Stimulated activated CD8-positive, alpha-beta memory T cell treated with anti-CD3 and anti-CD28 coated beads, Interleukin-7, amount 100 ng/mL, for 1 hour (primary cell): ENCODE results near the gene TMEM272.
A peak's percentile ranks its signal among the peaks of the same experiment; 100 is the strongest.
"Not testable (repeated sequence)": the region's sequence is repeated elsewhere in the genome, so short reads cannot be mapped to it uniquely, and the experiment has no call there.

Source experiments
- DNase-seq, 2 donors: peaks; one replicate each; pipeline ENCODE4 v3.0.0-alpha.2; 2020; ENCODE audit warnings: low read depth in 2 of 2

Gene TMEM272

DNA sequence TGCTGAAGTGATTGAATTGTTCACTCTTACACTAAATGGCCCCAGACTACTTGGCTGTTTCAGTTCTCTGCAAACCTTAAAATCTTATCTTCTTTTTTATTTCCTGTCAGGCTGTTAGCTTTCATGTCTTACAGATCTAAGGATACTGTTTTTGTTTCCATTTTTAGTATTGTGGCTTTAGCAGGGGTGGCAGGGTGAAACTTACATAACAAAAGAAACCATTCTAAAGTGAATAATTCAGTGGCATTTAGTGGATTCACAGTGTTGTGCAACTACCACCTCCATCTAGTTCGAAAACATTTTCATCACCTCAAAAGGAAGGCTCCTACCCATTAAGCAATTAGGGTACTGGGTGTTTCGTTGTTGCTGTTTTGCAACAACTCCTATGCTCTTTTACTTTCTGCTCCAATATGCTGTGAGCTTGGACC is 19.8 kb downstream of the TMEM272 start:
- DNase-seq = no peak

DNA sequence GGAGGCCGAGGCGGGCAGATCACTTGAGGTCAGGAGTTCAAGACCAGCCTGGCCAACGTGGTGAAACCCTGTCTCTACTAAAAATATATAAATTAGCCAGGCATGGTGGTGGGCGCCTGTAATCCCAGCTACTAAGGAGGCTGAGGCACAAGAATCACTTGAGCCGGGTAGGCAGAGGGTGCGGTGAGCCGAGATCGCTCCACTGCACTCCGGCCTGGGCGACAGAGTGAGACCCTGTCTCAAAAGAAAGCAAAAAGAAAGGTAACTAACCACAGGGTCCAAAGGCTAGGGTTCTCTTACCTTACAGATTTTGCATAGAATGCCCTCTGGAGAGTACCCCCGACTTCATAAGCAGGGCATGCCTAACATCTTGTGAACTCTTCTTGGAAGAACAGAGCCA is 20.3 kb downstream of the TMEM272 start:
- DNase-seq = not testable (repeated sequence)

DNA sequence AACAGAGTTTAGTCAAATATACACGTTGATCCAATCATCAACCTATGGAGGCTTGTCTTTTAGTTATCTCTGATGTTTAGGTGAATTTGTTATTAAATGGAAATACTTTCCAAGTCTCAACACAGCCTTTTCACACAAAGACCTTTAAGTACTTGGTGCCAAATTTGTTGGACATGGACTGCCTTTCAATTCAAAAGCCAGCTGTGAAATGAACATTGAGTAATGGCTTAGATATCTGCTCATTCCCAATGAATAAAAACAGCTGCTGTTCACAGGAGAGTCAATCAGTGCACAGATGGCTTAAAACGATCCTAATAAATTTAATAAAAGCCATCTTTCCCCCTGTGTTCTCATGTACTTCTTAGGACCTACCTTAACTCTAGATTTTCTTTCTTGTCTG is 21.1 kb downstream of the TMEM272 start:
- DNase-seq = no peak

DNA sequence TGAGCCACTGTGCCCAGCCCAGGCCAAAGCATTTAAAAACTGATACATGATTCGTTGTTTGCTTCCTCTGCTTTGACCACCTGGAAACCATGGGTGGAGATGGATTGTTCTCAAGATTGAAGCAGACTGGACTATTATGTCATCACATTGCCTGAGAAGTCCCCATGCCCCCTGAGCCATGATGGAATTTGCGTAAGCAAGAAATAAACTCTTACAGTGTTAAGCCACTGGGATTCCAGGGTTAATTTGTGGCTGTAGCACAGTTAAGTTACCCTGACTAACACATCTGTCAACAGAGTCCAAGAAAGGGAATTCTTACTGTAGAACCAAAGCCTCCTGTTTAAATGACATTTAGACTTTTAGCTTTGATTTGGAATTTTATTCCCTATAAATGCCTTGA is 21.6 kb downstream of the TMEM272 start:
- no peak for DNase-seq

DNA sequence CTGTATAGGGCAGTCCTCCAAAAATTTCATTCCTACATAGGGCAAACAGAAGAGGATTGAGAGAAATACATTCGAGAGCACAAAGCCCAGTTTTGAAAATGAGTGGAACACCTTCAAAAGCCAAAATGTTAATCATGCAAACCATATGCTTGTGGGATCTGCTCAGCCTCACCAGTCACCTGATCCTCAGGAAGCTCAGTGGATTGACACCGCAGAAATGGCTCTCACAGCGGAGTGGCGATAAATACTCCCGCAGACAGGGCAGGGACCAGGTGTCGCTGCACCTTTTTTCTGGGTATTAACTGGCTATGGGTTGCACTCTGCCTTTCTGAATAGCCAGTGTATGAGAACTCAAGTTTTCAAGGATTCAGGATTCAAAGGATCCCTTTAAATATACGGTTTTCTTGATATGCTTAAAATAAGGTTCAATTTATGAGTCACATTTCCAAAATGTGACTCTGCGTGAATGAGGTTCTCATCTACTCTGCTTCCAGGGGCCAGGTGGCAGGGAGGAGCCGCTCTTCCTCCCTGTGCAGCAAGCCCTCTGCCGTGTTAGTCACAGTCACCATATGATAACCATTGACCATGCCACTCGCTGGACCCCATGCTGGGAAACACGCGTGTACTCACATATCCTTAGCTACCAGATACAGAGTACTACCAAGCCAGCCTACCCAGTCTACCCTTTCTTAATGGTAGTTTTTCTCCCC is 22.7 kb downstream of the TMEM272 start:
- DNase-seq = no peak

DNA sequence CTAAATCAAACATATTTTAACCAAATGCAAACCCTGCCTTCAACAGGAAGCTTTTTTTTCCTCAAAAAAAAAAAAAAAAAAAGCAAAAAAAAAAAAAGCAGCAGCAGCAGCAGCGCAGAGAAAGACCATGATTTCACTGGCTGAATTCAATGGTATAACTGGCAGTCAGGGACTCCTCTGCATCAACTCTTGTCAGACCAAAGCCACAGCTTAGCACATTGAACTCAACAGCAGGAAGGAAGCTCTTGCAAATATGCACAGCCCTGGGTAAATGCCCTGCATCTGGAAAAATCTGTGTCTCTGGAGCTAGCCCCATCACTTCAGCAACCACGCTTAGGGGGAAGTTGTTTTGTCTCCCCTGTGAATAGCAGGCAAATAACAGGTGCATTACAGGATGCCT is 23.4 kb downstream of the TMEM272 start:
- DNase-seq = no peak

DNA sequence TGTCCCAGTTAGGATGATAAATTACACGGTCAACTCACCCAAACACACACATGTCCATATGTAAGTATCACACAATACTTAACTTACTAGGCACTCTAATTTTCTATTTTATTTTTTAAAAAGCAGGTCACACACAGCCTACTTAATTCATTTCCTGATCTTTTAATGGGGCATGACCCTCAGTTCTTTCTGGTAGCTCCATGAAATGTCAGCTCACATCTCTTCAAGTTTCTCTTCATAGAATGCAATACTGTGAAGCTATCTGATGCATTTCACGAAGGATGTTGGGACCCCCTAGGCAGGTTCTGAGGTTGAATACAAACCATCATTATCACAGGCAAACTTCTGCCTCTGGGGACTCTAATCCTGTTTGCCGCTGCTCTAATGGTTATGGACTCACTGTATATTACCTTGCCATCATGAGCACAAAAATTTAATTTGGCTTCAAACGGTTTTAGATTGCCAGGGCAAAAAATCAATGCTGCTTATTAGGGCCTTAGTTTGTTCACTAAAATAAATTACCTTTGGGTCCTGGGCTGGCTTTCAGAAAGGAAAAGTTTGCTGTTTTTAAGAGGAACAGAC is 24.9 kb downstream of the TMEM272 start:
- no peak for DNase-seq

DNA sequence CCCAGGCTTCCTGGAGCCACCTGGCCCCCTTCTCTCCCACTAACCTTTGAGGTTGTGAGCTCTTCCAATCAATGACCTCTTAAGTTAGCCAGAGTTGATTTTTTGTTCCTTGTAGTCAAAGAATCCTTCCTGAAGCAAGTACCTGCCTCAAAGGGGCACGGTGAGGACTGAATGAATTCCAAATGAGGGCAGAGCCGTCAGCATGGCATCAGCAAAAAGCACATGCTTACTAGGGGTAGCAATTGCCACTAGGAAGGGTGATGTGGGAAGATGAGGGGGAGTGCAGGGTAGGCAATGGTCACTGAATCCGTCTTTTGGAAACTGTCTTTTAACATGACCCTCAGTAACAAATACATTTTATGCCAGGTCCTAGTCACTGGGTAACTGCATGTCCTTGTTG is 25.4 kb downstream of the TMEM272 start:
- no peak for DNase-seq

DNA sequence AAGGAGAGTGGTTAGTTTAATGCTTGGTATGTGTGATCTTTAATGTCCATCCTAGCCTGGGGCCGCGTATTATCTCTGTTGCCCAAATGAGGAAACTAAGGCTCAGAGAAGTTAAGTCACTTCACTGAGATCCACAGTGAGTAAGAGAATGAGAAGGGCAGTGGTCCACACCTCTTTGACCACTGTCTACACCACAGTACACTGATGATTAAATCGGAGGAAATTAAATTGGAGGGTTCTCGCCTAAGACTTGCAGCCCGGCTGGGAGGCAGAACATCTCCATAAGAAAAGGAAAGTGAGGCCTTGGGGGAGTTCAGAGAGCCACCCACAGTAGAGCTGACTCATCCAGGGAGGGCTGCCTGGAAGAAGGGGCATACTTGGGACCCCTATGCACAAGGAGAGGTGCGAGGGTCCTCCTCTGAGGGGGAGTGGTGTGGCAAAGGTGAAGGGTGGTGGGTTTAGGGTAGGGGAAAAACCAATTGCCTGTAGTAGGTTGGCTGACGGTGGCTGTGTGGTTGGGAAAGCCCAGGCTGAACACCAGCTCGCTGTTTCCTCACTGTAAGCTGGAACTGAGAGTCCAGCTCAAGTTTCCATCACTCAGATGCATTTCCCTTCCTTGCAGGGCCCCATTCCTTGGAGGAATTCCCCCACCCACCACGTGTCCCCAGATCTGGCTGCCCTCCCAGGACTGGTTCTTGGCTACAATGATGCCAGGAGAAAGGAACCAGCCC is 26.0 kb downstream of the TMEM272 start:
- DNase-seq = no peak

DNA sequence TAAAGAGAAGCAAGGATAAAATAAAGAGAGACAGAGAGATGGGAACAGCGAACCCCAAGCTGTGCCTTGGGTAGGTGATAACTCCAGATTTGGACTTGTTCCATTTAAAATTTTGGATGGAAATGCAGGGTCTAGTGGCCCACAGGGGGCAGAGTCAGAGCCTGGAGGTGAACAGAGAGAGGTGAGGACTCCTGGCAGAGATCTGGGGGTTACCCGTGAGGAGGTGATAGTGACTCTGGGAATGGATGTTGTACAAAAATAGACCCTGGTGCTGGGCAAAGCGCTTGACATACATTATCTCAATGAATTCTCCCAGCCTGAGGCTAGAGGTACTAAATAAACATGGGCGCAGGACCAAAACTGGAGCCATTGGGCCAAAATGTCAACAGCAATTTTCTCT is 26.7 kb downstream of the TMEM272 start:
- no peak for DNase-seq

DNA sequence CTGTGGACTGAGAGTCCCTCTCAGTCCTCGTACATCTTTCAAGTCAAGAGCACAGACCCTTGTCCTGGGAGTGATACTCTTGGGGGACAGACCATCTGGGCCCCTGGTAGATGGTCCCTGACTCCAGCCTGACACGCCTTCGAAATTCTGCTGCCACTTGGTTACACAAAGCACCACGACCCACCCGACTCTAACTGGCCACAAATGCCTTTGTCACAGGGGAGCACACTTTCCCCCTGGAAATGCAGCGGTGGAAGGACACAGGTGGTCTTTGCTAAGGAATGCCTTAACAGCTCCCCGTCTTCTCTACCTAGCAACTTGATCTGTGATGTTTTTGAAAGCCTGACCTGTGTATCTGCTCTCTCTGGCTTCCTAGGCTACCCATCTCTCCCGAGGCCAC is 27.3 kb downstream of the TMEM272 start:
- DNase-seq = no peak

DNA sequence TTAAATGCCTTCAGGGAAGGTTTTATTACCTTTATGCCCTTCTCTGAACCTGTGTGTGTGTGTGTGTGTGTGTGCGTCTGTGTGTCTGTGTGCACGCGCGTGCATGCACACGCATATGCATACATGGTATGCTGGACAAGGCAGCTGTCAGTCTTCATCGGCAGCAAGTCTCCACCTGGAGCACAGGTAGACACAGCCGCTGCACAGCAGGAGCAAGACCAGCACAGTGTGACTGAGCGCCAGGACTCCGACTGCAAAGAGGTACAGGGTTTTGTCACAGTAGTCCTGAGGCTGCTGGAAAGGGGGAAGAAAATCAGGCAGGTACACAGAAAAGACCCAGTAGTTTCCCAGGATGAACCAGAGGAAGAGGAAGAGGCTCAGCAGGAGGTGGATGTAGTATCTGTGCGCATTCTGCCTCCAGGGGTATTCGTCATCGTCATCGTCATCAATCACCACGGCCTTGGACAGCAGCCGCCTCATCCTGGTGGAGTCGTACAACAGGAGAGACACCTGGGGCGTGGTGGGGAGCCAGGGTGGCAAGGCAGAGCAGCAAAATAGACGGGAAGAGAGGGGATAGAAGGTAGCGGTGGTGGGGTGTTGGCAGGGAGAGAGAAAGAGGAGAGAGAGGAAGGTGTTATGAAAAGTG is 28.2 kb downstream of the TMEM272 start:
- DNase-seq = no peak

DNA sequence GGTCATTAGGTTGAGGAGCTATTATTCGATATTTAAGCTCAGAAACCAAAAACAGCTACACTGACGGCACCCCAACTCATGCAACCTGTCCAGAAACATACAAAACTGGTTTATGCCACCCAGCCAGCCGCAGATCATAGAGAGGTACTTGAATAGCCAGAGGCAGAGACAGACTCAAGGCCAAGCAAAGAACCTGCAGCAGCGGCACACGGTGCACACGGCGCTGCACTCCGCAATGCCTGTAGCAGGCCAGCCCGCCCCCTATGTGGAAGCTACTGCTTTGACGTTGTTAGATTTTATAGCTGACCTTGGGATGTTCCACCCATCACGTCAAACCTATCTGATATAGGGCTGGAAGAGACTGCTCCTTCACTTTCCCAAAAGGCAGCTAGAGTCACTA is 29.1 kb downstream of the TMEM272 start:
- no peak for DNase-seq

DNA sequence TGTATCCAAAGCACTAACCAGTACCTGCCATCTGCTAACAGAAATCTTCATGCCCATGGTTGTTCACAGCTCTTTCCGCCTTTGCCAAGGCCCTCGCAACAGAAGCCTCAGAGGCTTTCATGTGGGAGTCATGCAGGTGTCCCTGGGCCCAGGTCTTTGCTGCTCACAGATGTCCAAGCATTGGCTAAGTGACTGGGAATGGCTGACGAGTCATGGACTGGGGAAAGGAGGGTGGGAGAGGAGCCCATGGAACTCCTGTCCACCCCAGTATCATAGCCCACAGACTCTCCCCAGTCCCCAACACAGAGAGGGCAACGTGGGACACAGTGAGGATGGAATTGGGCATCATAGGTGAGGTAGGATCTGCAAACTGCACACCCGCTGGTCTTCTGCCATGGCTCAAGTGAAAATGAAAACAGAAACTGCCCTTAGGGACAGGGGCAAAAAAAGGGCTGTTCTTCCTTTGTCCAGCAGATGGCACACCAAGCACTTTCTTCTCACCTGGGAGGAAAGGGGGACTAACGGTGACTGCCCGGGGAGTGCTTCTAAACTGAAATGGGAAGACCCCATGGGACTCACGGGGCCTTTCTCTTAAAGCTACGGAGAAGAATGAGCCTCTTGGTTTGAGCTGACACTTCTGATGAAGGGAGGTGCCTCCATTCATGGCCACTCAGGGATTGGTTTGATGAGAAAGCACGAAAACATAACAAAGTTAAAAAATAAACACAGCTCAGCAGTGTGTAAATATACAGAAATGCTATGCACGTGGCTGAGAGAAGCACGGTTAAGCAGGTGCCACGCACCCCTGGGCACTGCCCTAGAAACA is 29.9 kb downstream of the TMEM272 start:
- DNase-seq = peak; percentile 44 to 61

DNA sequence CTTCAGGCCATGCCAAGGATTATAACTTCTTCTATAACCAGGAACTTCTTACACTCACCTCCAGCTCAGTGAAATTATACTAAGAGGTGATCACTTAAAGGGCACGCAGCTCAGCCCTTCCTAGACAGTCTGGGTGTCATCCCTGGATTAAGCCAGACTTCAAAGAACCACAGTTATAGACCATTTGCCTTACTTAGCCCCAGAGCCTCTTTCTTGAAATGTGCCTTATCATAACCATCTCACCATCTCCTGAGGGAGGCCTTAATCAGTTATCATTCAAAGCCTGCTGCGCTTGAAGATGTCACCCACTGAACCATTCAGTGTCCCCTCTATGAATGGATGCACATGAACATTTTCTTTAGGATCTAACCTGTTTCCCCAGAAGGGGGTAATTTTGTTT is 30.9 kb downstream of the TMEM272 start:
- no peak for DNase-seq

DNA sequence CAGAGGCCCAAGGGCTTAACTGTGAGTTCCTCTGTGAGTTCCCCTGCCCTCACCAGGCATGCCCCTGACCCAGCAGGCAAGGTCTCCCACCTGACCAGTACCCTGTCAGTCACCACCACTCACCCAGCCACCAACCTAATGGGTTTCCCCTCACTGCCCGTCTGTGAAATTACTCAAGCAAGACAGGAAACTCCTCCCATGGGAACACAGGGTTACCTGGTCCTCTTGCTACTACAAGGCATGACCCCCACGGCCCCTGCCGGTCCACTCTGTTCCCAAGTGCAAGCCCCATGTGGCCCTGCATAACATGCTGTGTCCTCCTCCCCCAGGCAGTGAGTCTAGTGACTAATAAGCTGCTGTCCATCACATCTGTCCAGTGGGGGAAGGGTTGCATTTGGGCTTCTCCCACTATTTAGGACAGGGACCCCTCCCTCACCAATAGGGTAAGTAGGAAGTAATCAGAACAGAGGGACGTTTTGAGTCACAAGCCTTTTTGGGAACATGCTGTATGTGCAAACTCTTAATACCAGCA is 33.0 kb downstream of the TMEM272 start:
- no peak for DNase-seq

DNA sequence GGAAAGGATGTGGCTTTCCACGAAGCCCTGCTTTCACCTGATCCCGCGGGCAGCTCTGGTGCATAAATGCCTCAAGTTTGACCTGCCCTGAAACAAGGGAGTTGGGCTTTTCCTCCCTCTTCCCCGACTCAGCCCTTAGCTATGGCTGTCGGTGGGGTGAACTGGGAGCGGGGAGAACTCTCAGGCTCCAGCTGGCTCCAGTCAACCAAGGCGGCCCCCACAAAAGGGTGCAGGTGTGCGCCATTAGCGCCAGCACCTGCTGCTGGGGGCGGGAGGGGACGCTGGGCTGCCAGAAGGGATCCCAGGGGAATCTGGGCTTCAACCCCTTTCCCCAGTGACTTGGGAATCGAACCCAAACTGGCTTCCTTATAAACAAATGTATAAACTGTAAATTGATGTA is 33.9 kb downstream of the TMEM272 start:
- no peak for DNase-seq

DNA sequence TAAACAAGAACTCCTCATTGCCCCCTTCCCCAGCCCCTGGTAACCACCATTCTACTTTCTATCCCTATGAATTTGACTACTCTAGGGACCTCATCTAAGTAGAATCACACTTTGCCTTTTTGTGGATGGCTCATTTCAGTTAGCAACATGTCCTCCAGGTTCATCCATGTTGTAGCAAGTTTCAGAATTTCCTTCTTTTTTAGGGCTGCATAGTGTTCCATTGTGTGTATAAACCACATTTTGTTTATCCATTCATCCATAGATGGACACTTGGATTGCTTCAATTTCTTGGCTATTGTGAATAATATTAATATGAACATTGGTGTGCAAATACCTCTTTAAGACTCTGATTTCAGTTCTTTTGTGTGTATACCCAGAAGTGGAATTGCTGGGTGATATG is 36.2 kb downstream of the TMEM272 start:
- no peak for DNase-seq

DNA sequence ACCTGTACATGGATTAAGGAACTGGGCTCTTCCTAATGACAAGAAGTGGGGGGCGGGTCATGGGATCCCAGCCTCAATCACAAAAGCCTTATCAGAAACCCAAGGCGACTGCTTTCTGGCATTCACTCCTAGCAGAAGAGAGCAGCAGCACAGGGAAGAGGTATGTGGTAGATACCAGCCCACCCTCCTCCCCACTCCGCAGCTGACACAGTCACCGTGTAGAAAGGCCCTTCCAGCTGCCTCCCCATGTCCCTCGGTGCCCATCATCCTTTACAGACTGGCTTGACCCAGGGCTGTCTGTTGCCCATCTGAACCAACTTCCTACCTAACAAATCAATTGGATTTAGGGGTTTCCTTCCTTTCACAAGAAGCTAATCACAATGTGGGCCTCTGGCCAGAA is 37.9 kb downstream of the TMEM272 start:
- no peak for DNase-seq

DNA sequence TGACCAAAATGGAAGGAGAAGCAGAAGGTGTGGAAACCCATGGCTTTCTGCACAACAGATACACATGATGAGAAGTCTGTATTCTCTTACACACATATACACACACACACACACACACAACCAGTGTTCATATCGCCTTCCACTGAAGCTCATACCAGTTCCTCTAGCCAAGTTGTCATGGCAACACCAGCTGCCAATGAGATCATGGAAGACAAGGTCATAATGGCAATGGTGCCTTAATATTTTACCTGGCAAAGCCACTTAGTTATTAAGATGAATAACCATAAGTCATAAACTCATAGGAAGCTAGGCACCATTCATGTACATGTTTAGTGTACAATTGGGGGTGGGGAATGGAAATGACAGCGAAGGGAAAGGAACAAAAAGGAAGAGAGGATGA is 38.4 kb downstream of the TMEM272 start:
- DNase-seq = no peak

DNA sequence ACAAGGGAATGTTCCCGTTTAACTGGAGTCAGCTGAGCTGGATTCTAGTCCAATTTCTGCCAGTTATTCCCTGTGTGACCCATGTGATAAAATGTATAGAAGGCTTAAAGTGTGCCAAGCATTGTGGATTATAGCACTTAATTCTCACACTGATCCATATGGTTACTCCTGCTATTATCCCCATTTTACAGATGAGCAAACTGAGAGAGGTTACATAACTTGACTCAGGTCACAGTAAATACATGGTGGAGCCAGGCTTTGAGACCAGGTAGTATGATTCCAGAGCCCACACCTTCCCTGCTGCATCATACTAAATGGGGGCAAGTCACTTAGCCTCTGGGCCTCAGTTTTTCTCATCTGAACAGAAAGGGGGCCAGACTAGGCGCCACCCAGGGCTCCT is 39.1 kb downstream of the TMEM272 start:
- no peak for DNase-seq

DNA sequence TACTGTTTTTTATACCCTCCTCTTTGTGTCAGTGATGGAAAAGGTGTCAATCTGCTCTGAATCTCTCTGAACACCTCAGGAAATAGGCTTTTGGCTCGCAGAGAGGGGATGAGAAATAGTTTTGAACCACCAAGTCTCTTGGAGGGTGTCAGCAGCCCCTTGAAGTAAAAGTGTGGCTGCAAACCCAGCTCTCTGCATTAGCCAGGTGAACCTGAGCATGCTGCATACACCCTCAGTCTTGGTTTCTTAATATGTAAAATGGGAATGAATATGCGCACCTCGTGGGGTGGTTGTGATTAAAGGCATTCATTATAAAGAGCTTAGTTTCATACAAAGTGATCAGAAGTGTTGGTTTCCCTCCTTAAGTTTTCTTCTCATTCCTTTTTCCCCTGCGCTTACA is 39.7 kb downstream of the TMEM272 start:
- DNase-seq = no peak
